Activated CD8-positive, alpha-beta memory T cell treated with anti-CD3 and anti-CD28 coated beads, Interleukin-2, amount 50 U/mL, for 1 hour (primary cell): ENCODE measurements around the gene DDX46.
"Not testable (repeated sequence)": the region's sequence is repeated elsewhere in the genome, so short reads cannot be mapped to it uniquely, and the experiment has no call there.

Experiments used
- DNase-seq: peaks from one replicate; pipeline ENCODE4 v3.0.0-alpha.2; 2020; ENCODE audit errors: extremely low read depth

Gene DDX46

GRCh38 chr5:134840811-134841210, 82.2 kb downstream of the DDX46 start:
- DNase-seq = no peak

- no peak for DNase-seq
These were observed 85.7 kb downstream of the DDX46 start for GRCh38 chr5:134844252-134844651.

GRCh38 chr5:134845335-134845851, 86.8 kb downstream of the DDX46 start:
- DNase-seq = no peak

DNA sequence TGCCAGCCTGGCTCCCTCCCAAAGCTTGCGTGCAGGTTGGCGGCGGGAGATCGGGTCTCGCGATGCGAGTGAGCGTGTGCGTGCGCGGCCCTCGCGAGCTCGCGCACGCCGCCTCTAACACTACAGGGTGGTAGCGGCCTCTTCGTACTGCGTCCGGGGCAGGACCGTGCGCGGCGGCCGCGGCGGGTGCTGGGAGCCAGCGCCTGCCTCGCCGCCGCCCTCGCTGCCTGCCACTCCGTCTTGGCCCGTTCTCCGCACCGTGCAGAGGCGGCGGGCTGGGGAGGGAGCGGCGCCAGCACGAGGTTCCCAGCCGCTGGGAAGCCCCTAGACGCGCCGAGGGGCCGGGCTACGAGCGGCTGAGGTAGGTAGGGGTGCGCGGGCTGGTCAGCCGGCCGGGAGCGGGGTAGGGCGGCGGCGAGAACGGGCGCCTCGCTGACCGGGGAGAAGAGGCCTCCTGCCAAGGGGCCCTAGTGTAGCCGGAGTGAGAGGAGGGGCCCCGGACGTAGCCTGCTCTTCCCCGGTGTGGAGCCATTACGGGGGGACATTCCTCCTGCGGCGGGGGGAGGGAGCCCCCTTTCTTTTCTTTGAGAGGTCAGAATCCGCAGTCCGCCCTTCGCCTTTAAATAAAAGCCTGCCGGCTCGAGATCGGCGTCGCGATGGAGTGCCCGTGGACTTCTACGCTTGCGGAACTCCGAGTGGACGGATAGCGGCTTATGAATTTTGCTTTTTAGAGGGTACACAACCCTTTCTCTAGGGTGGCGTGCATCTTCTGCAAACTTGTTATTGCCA, 87.5 kb downstream of the DDX46 start, which contains the start of gene C5orf24:
Gene C5orf24 (plus strand): TSS at position 117 of the 789 bp plus-strand sequence. CDS start 8,933 bp downstream, outside the sequence.
- peak; percentile 69 for DNase-seq

DNA sequence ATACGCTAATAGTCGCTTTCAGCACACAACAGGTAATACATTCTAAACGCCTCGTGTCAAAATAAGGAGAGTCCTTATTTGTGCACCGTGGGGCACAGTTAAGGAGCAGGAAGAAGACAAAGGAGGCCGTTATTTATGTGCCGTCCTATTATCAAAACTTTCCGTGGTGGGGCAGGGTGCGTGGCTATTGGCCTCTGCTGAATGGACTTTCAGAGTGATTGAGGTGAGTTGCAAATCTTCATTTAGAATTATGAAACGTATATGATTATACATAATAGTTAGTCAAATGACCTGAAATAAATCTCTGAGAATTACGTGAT, 88.0 kb downstream of the DDX46 start:
- no peak for DNase-seq

GRCh38 chr5:134849434-134849933, 90.9 kb downstream of the DDX46 start:
- DNase-seq = not testable (repeated sequence)

- no peak for DNase-seq
These were observed 92.8 kb downstream of the DDX46 start for GRCh38 chr5:134851307-134851923.

GRCh38 chr5:134856465-134856864, 97.9 kb downstream of the DDX46 start:
- not testable (repeated sequence) for DNase-seq

DNA sequence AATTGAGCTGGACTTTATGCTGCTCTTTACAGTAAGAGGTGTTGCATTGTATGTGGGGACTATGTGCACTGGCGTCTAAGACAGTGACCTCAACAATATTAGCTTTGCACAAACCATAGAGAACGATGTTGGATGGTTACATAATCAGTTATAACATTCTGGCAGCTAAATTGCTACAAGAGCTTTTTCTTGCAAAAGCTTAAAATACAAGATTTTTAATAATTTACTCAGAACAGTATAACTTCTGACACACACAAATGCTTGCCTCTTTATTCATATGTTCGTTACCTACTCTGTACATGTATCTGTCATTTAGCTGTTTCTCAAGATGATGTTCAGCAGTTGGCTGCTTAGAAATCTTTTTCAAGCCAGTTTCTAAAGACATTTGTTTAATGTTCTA, 98.8 kb downstream of the DDX46 start:
- no peak for DNase-seq

DNA sequence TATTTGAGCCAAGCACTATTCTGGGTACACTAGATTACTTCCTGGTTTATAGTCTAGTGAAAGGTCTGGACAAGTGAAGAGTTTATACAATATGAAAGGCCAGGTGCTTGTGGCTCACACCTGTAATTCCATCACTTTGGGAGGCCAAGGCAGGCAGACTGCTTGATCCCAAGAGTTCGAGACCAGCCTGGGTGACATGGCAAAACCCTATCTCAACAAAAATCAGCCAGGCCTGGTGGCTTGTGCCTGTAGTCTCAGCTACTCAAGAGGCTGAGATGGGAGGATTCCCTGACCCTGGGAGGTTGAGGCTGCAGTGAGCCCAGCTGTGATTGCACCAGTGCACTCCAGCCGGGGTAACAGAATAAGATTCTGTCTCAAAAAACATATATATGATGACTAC, 106.1 kb downstream of the DDX46 start:
- no peak for DNase-seq

GRCh38 chr5:134873494-134873893, 114.9 kb downstream of the DDX46 start:
- no peak for DNase-seq

GRCh38 chr5:134873987-134874830, 115.6 kb downstream of the DDX46 start, which contains the start of gene TXNDC15:
TXNDC15 (plus strand) TSS chr5:134874371; CDS start chr5:134874428, 57 bp downstream.
- peak; percentile 25 for DNase-seq

GRCh38 chr5:134874831-134875655, 116.5 kb downstream of the DDX46 start:
- no peak for DNase-seq

GRCh38 chr5:134877159-134877558, 118.6 kb downstream of the DDX46 start:
- no peak for DNase-seq

DNA sequence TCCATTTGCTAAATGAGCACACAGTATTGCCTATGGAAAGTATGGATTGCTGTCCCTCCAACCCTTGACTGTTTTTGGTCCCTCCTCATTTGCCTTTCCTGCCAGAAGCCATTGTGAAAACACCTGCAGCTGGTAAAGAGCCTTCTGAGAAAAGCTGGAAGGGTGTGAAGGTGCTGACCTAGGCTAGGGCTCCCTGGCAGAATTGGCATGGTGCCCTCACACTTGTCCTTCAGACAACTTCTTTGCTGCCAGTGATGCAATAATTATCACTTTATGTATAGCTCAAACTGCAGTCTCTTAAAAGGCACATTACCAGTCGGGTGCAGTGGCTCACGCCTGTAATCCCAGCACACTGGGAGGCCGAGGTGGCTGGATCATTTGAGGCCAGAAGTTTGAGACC, 119.8 kb downstream of the DDX46 start:
- DNase-seq = no peak

DNA sequence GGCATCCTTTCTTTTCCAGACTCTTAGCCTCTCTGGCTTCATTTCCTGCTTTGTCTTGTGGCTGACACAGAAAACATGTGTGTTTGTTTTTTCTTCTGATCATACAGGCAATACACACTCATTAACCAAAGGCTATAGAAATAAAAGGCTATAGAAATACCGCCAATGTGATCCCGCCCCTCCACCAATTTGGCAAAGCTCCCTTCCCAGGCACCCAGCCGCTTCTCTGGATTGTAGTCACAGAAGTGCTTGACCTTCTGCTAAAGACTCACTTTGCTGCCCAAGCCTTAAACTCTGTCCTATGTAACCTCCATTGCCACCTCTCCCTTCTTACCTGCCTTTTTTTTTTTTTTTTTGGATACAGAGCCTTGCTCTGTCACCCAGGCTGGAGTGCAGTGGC, 120.9 kb downstream of the DDX46 start:
- no peak for DNase-seq
